Femur (tissue), 1 donor: ENCODE measurements around the gene EML5.

ENCODE experiments used
- DNase-seq: peaks from one replicate; pipeline ENCODE4 v3.0.0-alpha.2; 2017

Gene EML5

DNA sequence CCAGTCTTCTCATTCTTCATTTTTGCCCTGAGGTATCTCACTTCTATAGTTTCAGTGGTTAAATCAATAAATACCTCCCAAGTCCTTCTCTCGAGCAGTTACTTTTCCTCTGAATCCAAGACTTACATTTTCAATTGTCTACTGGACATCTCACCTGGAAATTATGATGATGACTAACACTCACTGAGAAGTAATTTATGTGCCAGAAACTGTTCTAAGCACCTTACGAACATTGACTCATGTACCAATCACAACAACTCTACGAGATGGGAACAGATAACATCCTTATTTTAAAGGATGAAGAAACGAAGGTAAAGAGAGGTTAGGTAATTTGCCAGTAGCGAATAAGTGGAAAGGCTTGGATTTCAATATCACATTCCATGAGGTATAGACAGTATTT lies 94.1 kb downstream of the EML5 start:
- no peak for DNase-seq

DNA sequence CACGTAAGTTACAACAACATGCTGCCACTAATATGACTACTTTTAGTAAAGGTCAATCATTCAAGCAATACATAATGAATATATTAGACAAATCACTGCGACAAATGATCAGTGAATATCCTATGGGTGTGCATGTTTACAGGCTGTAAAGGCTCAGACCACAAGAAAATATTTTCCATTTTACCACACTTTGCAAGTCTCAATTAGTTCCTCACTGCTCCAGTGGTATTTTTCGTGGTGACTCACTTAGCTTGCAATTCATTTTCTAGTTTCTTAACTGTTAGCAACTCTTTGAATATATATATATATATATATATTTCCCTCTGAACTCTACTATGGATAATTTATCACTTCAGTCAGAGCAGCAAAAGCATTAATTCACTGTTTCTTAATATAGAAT lies 96.9 kb downstream of the EML5 start:
- DNase-seq = no peak

DNA sequence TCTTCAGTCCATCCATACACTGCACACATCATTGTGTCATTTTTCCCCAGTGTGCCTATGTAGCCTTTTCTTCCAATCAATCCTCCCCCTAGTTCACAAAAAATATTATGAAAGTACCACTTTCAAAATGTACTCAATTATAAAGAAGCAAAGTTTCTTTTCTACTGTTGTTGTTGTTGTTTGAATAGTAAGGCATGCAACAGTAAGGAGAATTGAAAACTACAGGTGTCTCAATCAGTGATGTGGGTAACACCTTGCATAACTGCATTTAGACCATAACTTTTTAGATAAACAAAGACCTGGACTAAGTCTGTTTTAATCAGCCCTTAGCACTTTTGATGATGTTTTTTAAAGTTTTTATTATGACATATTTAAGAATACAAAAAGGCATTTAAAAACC lies 104.4 kb downstream of the EML5 start:
- DNase-seq = no peak

DNA sequence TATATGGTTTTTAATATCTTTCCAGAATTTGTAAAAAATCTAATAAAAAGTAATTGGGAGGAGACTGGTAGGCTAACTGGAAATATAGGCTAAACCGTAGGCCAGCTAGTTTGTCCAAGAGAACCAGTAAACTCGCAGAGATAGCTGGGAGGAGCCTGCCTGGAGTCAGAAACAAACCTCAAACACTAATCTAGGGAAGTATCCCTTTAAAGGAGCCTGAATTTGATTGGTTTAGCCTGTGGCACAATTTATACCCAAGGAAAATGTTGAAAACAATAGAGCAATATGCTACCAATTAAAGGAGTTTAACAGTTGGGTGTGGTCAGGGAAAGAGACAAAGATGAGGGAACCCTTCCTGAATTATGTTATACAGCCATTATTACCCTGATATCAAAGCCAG lies 109.6 kb downstream of the EML5 start:
- DNase-seq = no peak

DNA sequence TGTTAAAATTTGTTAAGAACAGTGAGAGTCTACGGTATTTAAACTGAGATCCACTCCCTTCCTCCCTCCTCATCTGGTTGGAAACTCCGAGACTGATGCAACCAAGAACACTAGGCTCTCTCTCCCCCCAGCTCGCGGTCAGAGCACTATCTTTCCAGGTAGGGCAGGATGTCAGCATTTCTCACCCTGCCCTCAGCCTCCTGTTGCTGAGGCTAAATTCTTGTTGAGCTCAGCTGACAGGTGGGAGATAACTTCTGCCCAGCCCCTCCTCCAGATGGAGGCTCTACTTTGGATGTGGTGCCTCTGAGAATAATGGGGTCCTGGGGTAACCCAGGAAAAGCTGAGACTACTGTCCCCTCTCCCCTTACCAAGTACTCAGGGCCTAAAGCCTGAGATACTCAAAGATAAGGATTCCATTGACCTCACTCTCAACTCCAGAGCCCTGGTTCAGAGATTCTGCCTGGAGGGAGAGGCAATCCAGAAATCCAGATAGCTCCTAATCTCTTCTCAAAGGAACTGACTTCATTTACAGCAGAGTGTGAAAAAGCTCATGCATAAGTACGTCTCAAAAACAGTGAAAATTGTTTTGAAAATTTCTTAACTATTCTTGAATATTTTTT lies 110.1 kb downstream of the EML5 start:
- DNase-seq = no peak

DNA sequence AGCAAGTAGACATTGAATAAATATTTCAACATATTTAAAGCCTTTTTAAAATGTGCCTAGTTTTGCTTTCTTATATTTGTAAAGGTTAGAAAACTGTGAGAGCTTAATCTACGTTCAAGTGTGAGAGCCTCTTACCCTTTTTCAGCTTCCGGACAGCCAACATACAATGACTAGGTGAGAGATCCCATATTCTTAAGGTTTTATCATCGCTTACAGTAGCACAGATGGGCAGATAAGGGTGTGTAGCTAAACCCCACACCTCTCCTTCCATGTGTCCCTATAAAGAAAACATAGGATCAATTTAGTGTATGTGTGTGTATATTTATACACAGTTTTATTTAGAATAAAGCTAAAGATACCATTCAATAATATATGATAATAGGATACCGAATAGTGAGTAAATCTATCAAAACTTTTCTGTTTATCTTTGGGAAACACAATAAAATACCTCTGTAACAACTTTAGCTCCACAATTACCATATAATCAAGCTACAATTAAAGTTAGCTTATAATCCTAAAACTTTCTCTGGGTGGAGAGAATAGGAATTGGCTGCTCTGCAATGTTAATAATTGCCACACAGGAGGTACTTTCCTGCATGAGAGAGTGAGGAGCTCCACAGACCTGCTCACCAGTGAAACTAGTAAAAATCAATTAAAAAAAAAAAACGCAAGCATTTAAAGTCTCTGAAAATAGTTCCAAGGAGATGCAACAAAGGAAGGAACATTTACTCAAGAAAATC lies 110.8 kb downstream of the EML5 start:
- DNase-seq = no peak

DNA sequence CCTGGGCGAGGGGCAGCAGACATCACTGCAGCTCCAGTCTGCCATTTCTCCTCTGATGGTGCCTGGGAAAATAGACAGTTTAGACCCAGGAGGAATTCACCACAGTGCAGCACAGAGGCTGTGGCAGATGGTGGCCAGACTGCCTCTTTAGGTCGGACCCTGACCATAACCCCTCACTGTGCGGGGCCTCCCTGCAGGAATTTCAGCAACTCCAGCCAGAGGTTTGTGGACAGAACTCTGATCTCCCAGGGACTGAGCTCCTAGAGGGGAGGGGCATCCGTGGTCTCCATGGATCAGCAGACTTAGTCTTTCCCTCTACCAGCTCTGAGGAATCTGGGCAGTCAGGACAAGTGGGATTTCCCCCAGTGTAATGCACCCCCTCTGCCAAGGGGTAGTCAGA lies 123.4 kb downstream of the EML5 start:
- no peak for DNase-seq

DNA sequence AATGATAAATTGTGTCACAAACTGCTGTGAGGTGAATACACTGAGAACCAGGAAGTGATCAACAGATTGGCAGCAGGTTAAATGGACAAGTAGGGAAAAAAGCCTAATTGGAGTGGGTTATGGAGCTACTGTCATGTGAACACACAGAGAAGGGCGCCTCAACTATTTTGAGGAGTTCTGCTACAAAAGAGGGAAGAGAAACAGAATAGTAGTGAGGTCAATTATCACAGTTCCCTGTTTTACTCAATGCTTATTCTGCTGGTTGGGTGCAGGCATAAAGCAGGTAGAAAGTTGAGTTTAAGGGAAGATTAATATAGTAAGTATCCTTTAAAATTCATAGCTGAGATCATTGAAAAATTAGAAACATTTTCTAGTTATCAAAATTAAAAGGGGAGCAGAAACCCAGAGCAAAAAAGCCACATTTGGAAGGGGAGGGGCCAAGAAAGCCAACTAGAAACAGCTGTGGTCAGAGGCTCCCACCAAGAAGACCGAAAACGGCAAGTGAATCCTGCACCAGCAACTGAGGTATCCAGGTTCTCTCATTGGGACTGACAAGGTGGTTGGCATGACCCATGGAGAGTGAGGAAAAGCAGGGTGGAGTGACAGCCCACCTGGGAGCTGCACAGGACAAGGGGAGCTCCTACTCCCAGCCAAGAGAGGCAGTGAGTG lies 124.2 kb downstream of the EML5 start:
- DNase-seq = no peak

DNA sequence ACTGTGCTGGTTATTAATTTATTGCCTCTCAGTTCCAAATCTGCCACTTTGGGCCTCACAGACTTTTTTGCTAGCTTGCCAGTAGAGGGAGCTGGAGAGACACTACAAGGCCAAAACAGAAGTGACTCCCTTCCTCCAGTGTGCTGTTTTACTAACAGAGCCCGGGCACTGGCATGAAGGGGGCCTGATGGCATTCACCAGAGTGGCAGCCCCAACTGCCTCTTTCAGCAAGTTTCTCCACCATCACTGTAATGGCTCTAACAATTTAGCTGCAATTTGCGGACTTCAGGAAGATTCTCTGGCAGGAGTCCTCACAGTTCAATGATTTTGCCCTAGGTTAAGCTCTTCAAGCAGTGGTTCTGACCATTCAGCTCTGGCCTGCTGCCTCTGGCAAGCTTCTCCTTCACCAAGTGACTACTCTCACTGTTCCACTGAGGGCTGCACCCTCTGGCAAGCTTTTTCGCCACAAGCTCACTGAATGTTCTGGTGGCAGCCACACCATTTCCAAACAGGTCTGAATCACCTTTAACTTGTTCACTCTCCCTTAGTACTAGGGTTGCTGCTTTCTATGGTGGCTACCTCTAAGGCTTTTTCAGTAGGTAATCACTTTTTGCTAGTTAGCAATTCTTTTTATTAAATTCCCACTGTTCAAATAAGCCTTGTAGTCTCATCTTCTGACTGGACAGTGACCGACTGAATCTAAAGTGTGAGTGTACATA lies 125.0 kb downstream of the EML5 start:
- DNase-seq = peak; percentile 55

DNA sequence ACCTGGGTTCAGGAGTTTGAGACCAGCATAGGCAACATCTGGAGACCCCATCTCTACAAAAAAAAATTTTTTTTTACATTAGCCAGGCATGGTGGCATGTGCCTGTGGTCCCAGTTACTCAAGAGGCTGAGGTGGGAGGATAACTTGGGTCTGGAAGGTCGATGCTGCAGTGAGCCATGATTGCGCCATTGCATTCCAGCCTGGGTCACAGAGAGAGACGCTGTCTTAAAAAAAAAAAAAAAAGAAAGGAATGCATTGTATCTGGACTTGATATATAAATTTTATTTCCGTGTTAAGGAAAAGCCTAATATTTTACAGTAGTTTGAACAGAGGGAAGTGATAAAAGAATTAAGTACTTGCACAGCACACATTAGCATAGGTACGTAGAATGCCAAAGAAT lies 132.7 kb downstream of the EML5 start:
- no peak for DNase-seq

DNA sequence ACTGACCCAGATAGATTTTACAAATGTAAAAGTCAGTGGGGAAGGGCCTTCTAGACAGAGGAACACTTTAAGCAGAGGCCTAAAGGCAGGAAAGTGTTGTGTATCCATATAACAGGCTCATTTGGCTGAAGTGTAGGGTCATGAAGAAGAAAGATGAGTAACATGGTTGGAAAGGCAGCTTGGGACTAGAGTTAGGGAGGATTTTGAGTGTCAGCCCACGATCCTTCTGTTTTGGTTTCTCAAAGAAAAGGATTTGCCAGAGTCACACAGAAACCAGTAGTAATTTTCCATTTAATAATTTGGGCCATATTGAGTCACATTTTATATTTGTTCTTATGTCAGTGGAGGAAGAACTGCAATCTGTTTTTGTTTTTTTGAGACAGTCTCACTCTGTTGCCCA lies 153.5 kb downstream of the EML5 start:
- DNase-seq = no peak

DNA sequence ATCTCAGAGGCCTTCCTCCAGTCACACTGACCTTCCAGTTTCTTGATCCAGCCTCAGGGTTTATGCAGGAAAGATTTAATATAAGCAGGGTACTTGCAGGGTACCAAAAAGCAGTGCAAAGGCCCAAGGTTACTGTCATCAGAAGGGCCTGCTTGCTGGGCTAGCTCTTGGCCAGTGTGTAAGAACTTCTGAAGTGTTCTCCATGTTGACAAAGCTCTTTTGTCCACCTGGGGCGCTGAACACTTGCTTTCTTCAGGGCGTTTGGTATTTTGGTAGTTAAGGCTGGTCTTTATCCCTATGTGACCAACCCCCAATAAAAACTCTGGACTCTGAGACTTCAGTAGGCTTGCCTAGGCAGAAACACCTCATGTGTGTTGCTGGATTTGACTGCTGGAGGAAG lies 160.2 kb downstream of the EML5 start:
- DNase-seq = no peak

DNA sequence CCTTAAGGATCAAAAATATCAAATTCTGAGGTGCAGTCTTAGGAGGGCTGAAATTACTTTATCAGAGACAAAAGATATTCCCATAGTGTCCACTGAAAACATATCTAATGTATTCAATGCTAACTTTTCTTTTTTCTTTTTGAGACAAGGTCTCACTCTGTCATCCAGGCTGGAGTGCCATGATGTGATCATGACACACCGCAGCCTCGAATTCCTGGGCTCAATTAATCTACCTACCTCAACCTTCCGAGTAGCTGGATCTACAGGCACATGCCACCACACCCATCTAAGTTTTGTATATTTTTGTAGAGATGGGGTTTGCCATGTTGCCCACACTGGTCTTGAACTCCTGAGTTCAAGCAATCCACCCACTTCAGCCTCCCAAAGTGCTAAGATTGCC lies 161.7 kb downstream of the EML5 start:
- DNase-seq = no peak

DNA sequence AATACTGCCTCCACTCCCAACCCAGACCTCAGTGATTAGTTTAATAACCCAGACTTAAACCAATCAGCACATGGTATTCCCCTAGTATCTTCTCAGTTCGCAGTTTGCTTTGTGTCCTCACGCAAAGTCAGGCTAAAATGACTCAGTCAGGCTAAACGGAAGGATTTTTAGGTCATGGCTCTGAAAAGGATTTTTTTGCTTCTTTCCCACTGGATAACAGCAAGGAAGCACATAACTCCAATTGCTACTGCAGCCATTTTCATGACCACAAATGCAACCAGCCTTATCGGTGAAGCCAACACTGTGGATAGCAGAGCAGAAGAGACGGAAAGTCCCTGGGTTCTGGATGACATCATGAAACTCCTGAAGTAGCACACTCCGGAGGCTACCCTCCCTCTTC lies 162.2 kb downstream of the EML5 start:
- DNase-seq = no peak

DNA sequence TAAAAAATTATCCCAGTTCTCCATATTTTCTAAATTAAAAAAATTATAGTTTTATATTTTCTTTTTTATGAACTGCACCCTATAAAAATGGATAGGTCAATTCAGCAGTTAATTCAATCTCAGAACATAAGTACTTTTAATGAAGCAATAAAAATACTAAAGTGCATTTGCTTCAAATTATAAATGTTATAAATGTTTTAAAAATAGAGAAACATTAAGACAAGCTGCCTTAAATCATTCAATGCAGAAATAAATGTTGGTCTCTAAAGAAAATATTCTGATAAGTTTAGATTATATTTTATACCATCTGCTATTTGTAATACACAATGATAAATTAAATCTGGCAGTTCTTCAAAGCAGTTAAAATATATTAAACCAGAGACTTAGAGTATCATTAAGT lies 164.3 kb downstream of the EML5 start:
- no peak for DNase-seq

DNA sequence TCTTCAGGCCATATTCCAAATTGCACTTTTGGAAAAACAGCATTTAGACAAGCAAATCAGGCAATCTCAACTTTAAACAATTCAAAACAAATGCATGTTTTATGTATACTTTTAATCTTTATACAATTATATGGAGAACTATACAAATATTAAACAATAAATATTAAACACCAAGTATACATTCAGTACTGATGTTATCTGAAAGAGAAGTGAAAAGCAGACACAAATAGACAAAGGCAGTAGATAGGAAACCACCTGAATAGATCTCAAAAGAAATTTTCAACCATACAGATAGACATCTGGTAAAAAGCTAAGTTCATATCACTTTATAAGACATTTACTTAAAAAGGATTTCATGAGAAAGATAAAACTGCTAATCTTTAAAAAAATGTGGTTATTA lies 164.7 kb downstream of the EML5 start:
- DNase-seq = no peak

DNA sequence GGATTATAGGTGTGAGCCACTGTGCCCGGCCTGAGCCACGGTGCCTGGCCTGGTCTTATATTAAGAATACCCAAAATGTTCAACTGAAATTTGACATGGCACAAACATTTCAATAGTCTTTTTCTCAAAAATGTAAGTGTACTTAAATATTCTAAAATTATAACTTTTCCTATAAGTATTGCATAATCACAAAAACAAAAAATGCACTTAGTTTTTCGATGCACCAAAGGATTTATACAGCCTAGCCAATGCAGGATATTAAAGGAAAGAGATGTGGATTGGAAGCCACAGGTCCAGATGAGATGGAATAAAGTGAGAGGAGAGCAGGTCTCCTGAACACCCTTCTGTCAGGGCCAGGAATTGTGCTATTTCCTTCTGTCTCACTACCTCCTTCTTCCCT lies 167.1 kb downstream of the EML5 start:
- no peak for DNase-seq

DNA sequence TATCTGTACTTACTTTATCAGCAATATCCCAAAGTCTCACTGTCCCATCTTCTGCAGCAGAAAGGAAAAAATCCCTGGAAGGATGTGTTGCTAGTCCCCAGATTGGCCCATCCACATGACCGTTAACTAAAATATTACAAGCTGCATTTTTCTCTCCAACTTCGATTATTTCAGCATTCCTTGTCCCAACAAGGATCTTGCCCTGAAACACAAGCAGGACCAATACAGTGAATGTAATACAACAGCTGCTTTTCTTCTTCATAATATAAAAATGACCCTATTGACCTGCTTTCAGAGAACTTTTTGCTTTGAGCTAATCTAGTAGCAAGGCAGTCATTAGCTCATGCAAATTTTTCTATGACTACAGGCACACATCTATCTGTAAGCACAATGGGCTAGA lies 171.7 kb downstream of the EML5 start:
- no peak for DNase-seq

DNA sequence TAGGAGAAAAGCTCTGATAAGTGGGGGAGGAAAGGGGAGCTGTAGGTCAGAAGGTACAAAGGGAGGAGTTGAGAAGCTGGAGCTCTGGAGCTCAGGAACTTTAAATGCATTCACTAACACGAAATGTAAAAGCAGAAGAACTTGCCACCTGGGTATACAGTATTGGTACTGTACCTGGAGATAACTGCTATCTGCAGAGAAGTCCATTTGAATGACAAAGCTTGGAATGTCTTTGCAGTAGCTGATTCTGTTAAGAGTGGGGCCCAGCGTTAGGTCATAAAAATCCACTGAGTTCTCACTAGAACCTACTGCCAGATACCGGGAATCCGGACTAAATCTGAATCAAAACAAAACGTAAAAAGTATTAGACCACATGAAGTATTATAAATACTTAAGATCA lies 174.3 kb downstream of the EML5 start:
- DNase-seq = no peak

DNA sequence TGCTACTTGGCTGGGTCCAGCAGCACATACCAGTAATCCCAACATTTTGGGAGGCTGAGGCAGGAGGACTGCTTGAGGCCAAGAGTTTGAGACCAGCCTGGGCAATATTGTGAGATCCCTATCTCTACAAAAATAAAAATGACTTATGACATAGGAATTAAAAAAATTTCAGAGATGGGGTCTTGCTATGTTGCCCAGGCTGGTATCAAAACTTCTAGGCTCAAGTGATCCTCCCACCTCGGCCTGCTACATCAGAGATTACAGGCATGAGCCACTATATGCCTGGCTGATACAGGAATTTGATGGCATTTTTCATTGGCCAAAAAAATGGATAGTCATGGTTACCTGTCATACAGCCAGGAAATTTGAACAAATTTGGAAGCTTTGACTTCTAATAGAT lies 175.3 kb downstream of the EML5 start:
- no peak for DNase-seq

DNA sequence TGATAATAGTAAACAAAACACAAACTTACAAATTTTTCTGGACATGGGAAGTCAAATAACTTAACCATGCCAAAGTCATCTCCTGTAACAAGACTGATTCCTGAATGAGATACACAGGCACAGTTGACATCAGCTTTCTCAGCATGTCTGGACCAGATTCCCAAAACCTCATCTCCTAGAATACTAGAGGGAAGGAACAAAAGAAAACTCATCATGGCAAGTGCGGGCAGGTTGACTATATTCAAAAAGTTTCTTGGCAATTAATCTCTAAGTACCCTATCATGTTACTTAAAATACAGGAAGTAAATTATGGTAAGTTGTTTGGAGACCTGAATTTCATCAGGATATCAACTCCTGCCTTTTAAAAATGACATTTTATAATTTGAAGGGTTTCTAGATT lies 176.1 kb downstream of the EML5 start:
- no peak for DNase-seq

DNA sequence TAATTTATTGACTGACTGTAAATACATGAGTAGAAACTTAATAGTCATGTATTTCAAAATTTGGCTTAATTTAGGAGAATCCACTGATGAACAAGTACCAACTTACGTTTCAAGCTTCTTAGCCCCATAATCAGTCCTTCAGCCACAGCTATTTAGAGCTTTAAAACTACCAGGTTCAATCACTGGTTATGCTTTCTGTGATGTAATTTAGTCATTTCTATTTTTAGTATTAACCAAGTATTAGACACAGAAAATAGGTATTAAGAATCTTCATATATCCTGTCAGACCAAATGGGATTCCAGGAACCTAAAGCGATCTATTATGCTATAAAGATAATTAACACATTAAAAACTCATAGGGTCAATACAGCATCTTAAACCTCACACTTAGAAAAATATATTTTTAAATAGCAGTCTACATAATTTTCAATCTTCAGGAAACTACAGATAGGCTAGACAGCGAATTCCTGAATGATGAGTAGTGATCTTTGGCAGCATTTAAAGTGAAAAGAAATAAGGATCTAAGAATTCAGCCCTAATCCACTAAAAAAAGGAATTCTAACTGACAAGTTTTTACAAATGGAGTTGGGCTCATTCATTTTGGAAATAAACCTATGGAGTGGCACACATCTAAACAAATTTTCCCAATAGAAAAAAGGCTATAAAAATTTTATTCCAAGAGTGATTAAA lies 178.4 kb downstream of the EML5 start:
- DNase-seq = no peak

DNA sequence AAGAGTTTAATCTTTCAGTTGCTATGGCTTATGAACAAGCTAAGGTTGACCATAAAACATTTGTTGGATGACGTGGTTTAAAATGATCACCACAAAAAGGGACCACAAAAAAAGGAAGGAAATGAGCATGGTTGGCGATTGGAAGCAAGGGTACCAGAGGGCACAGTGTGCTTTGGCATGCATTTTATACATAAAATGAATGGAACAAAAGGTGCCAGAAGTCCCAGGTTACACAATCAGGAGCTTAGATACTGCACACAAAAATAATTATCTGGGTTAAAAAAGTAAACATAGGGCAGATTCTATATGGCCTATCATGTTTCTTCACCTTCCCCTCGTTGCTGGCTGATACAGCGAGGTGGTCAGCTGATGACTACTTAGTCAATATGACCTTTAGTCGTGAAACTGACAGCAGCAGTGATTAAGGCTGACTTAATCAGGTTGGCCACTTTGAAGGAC lies 179.2 kb downstream of the EML5 start:
- DNase-seq = no peak
